HG02852 (cell line): ENCODE results near the gene CD79A.

Experiments
- ATAC-seq: cut with Tn5 transposase; IDR thresholded peaks from one replicate; pipeline ENCODE4 v1.9.1; 2021; ENCODE audit warnings: mild to moderate bottlenecking, moderate library complexity; ENCODE audit not compliant: unreplicated experiment

Gene CD79A

GRCh38 chr19:41883463-41883820, 6.4 kb downstream of the CD79A start:
- no peak for ATAC-seq

- ATAC-seq = peak; percentile 79
These were observed 7.0 kb downstream of the CD79A start for GRCh38 chr19:41883821-41884733.

- no peak for ATAC-seq
These were observed 10.0 kb downstream of the CD79A start for GRCh38 chr19:41886761-41887710.

- ATAC-seq = no peak
These were observed 10.8 kb downstream of the CD79A start for GRCh38 chr19:41887711-41888382.

GRCh38 chr19:41888926-41889325, 11.8 kb downstream of the CD79A start:
- ATAC-seq = no peak

GRCh38 chr19:41889896-41890295, 12.8 kb downstream of the CD79A start:
- no peak for ATAC-seq

- ATAC-seq = no peak
These were observed 13.9 kb downstream of the CD79A start for GRCh38 chr19:41890936-41891335.

- no peak for ATAC-seq
These were observed 15.3 kb downstream of the CD79A start for GRCh38 chr19:41892173-41892902.

- ATAC-seq = no peak
These were observed 16.8 kb downstream of the CD79A start for GRCh38 chr19:41893899-41894298.

- no peak for ATAC-seq
These were observed 17.3 kb downstream of the CD79A start for GRCh38 chr19:41894350-41894749.

GRCh38 chr19:41895745-41896580, 18.9 kb downstream of the CD79A start:
- ATAC-seq = no peak

- no peak for ATAC-seq
These were observed 19.5 kb downstream of the CD79A start for GRCh38 chr19:41896581-41896942.

- no peak for ATAC-seq
These were observed 20.1 kb downstream of the CD79A start for GRCh38 chr19:41897181-41897580.

GRCh38 chr19:41897820-41898219, 20.7 kb downstream of the CD79A start:
- no peak for ATAC-seq

- ATAC-seq = no peak
These were observed 21.2 kb downstream of the CD79A start for GRCh38 chr19:41898235-41898634.

- ATAC-seq = no peak
These were observed 24.8 kb downstream of the CD79A start for GRCh38 chr19:41901707-41902360.

GRCh38 chr19:41902594-41902993, 25.5 kb downstream of the CD79A start:
- ATAC-seq = no peak

GRCh38 chr19:41903193-41903953, 26.3 kb downstream of the CD79A start:
- no peak for ATAC-seq
